NCI-H2196 treated with DMSO at 0.1 percent for 48 hours (cell line): ENCODE measurements around the gene NEDD4L.
"Not testable (repeated sequence)": the region's sequence is repeated elsewhere in the genome, so short reads cannot be mapped to it uniquely, and the experiment has no call there.

Source experiments
- DNase-seq: peaks from one replicate; lab custom pipeline; 2025; ENCODE audit not compliant: unreplicated experiment; lab: John Stamatoyannopoulos, UW

Gene NEDD4L

DNA sequence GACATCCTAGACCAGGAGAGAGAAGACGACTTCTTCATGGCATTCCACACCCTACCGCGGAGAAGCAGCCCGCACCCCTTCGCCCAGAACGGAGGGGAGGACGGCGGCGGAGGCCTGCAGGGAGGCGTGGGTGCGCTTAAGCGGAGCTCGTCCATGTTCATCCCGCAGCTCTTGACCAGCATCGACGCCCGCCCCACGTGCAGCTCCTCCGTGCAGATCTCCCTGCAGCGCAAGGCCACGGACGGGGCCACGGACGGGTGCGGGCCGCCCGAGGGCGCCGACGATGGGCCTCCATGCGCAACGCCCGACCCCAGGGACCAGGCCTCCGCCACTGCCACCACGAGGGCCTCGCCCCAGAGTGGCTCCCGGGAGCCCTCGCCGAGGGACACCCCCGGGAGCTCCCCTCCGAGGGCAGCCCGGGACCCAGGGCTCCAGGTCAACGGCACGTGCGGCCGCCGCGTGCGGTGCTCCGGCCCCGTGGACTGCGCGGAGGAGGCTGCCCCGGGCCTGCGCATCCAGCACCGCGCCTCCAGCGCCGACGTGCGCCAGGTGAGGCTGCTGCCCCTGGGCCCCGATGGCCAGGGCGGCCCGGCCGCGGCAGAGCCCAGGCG is 211.8 kb downstream of the NEDD4L start:
- no peak for DNase-seq

DNA sequence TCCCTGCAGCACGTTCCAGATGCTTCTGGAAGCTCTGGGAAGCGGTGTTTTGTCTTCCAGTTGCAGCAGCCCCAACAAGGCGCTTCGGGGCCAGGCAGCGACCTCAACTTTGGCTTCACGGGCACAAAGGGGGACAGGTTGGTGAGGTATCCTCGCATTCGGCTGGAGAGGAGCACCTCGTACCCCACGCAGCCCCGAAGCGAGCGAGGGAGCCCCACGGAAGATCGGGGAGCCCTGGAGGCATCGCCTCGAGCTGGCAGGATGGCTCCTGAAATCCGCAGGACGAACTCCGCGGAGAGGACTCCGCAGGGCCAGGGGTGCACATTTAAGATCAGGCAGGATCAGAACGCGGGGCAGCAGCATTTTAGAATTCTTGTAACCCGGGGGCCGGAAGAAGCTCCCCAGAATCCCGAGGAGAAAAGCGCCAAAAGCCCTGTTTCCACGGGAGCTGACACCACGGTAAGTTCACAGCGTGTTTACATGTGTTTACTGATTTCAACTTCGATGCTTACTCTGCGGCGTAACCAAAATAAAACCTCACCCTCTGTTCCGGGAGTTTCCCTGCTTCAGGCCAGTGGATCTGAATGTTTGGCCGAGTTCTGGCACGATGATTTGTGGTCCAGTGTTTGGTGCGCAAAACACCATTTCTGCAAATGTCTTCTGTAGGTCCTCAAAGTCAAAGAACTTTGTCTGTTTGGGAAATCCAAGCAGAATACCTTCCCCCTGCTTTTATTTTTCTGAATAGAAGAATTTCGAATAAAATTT is 212.5 kb downstream of the NEDD4L start:
- no peak for DNase-seq

GRCh38 chr18:58257461-58257860 is 213.4 kb downstream of the NEDD4L start:
- no peak for DNase-seq

GRCh38 chr18:58258692-58259342 is 214.8 kb downstream of the NEDD4L start:
- DNase-seq, result no peak

DNA sequence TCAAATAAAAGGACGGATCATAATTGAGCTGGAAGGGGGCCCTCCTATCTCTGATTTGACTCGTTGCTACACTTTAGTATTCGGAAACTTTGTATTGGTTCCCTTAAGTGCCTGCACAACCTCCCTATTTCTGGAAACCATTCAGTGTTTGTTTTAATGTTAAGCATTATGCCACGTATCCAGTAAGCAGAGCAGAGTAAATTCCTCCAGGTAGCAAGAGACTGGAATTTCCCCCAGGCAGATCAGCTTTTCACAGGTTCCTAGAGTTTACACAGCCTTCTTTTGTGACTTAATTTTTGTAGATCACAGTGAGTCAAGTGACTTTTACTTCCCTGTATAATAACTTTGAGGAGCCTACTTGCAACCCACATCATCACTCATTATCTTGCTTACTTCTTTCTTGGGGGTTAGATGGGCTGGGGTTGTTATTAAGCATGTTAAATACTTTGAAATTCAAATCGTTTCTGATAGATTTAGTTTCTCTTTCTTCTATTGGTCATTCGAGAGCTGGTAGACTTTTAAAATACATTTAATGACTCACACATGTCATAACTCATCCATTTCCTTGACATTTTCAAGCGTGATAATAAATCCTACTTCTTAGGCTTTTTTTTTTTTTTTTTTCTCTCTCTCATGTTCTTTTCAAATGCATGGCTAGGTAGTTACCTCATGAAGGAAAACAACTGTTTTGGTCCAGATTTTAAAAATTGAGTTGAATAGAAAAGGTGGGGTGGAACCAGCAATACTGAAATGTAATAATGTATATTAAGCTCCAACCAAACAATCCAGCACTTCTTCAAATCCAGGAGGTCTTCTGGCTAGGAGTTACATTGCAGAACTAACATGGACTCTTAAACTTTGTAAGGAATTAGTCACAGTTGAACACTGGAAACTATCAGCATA is 219.3 kb downstream of the NEDD4L start:
- no peak for DNase-seq

DNA sequence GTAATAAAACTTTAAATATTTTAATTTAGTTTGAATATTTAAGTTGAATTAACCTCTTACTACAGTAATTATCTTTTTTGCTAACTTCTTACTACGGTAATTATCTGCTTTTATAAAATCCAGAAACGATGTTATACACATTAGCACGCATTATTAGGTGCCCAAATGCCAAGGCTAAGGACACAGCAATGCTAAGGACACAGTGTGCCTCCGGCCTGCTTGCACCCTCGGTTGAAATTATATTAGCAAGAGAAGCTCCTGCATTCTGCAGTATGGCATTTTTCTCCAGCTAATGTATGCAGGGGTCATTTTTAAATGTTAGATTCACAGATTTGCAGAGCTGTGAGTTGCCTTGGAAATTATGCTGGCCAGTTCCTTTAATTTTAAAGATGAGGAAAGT is 220.0 kb downstream of the NEDD4L start:
- no peak for DNase-seq

DNA sequence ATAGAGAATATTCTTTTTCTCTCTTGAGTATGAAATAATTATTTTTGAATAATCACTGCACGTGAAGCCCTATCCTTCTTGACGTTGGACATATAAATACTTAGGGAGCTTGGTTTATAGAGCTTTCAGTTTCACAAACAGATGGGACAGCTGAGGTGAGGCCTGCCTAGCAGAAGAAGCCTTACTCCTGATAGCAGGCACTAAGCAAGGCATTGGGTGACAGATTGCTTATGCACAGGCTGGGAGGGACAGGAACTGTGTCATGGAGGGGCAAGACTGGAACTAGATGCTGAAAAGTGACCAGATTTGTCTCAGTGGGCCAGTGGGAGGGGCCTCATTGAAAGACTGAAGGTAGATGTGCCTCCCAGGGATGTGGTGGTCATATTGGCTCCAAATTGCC is 220.8 kb downstream of the NEDD4L start:
- DNase-seq, result no peak

DNA sequence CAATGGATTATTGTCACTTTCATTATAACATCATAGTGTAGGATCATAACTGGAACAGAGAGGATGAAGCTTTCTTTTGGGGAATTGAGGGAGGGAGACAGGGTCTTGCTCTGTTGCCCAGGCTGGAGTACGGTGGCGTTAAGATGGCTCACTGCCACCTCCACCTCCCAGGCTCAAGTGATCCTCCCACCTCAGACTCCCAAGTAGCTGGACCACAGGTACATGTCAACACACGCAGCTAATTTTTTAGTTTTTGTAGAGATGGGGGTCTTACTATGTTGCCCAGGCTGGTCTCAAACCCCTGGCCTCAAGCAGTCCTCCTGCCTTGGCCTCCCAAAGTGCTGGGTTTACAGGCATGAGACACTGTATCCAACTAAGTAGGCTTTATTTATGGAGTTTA is 221.5 kb downstream of the NEDD4L start:
- DNase-seq, result not testable (repeated sequence)

DNA sequence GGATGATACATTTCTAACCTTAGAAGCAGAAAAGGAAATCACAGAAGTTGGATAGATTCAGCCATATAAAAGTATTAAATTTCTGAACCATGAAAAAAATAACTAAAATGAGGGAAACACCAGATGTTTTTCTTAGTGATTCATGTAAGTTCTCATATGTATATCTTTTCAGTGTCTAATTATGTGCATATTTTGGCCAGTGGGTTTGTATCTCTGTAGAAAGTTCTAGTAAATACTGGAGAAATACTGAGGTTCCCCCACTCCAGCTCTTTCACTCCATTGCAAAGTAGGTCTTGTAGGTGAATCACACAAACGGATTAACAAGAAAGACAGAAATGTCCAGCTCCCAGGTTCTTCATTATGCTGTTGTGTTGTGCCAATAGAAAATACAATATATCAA is 222.3 kb downstream of the NEDD4L start:
- no peak for DNase-seq

DNA sequence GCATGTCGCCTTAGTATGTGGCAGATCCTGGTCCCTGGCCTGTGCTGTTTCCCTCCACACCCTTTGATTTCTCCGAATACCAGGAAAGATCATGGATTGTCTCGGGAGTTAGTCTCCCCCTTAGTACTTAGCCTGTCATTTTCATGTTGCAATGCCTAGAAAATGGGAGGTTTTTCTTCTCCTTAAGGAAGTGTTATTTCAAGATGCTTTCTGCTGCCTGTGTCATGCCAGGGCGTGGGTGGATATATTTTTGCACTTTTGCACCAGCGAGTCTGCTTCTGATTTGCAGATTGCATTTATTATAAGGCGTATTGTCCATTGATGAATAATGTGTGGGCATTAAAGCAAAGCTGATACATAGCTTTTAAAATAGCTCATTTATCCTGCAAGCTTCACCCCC is 223.5 kb downstream of the NEDD4L start:
- DNase-seq, result no peak

DNA sequence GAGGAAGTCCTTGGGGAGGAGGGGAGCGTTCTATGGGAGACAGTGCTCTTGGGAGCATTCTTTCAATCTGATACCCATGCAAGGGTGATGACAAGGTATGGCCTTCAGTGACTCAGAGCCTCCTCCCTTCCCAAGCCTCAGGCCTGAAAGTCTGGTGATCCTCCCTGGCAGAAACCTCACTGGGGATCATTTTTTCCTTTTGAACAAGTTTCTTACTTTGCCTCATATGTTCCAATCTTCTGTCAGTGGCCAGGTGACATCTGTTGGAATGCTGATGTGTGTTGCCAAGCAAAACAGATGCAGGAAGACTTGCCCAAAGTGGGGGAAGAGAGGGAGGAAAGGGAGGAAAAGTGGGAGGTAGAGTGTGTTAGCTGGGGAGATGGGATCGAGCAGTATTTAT is 224.8 kb downstream of the NEDD4L start:
- no peak for DNase-seq

GRCh38 chr18:58269931-58270330 is 225.9 kb downstream of the NEDD4L start:
- DNase-seq, result no peak

DNA sequence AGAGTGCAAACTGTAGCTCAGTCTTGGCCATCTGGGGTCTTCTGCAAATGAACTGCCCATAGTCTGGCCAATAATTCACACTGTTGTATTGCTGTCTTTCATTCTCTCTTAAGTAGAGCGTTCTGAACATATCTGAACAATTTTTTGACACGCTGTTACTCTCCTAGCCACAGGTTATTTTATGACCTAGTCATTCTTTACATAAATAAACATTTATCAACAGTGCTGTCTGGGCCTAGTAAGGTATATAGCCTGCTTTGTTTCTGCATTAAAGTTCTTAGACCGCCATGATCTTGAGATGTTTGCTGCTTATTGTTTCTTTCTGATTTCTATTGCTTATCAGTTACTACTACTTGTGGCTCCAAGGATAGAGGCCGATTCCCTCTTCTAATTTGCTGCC is 226.4 kb downstream of the NEDD4L start:
- DNase-seq, result no peak

DNA sequence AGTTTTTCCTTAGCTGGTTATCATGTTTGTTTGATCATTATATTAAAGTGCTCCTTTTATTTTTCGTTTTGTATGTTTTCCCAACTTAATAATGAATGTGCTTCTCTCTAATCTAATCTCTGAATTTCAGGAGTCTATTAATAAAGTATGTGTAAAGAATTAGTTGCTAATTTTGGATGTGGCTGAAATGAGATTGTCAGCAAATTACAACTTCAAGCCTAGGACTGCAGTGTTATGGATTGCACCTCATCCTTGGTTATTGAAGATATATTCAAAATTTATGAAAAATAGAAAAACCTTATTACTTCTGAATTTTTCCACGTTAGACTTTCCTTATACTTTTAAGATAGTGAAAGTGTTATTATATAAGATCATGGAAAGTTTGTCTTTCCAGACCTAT is 227.7 kb downstream of the NEDD4L start:
- no peak for DNase-seq

DNA sequence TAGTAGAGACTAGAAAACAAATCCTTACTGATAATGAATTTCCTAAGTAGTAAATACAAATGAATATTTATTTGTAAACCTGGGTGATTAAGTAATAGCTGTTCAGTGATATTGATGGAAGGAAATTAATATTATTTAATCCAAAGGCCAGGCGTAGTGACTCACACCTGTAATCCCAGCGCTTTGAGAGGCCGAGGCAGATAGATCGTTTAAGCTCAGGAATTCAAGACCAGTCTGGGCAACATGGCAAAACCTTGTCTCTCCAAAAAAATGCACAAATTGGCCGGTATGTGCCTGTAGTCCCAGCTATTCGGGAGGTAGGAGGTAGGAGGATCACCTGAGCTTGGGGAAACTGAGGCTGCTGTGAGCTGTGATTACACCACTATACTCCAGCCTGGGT is 228.2 kb downstream of the NEDD4L start:
- no peak for DNase-seq

DNA sequence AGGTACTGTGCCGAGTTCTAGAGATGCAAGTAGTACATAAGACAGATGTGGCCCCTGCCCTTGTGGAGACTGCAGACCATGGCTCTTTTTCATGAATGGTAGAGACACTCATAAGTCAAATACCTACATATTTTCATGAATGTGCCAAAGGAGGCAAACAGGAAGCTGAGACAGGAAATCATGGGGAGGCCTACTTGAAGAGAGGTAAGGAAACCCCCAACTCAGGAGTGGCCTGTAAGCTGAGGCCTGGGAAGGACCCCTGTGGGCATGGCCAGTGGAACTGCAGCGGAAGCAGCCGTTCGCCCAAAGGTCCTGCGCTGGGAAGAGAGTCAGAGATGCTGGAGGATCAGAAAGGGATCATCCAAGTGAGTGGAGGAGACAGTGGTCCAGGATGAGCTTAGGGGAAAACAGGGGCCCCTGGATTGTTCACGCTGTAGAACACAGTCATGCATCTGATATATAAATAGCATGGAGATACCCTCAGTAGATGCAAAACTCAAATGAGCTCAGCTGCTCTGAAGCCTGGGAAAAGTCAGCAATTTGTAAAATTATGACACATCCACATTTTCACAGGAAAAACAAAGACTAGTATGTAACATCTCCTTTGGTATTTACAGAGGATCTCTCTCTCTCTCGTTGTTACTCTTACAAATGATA is 228.9 kb downstream of the NEDD4L start:
- no peak for DNase-seq

DNA sequence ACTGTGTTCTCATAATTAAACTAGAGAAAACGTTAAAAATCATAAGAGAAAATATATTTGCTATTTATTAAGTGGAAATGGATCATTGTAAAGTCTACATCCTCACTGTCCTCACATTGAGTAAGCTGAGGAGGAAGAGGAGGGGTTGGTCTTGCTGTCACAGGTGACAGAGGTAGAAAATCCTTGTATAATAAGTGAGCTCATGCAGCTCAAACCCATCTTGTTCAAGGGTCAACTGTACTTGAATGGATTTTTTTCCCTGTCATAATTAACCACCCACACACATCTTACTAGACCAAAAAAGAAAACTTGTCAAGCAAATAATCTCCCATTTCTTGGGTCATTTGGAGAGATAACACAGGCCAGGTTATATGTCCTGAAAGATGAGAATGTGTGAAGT is 231.2 kb downstream of the NEDD4L start:
- DNase-seq, result no peak

GRCh38 chr18:58276789-58277739 is 233.0 kb downstream of the NEDD4L start:
- DNase-seq, result no peak

DNA sequence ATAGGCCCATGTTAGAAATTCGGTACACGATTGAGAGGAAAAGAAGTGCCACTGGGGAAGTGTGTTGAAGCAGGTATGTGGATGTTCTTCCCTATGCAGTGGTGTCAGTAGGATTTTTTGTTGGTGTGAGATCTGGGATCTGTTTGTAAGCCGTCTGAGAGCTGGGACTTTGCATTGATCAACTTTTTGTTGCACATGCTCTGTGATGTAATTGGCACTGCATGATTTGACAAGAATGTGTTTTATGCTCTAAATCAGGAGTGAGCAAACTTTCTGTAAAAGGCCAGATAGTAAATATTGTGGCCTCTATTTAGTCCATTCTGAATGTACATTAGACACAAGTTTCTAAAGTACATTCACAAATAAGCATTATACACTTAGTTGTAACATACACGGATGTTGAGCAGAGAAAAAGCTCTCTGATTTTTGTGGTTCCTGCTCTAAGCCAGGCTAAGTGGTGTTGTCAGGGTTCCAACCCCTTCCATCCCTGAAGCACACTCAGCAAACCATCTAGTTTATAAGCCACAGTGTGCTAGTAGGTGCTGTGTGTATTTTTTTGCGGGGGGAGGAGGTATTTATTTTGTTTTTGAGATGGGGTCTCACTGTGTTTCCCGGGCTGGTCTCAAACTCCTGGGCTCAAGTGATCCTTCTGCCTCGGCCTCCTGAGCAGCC is 235.6 kb downstream of the NEDD4L start:
- DNase-seq, result no peak
